Thyroid gland (tissue), 4 donors: ENCODE measurements around the gene AKNA.

Experiments used
- CTCF ChIP-seq, 6 experiments: fragments of 200-600 bp in 3 of 6; fragments of 450-650 bp in 3 of 6; sonication (generic) in 3 of 6; IDR thresholded peaks; one replicate each; pipeline ENCODE4 v1.5.1; 2016 to 2019; ENCODE audit warnings: antibody characterized with exemption in 6 of 6, mild to moderate bottlenecking in 2 of 6, inconsistent platforms in 1 of 6, moderate library complexity in 1 of 6
- POLR2A ChIP-seq, 2 donors: fragments of 450-650 bp; IDR thresholded peaks; one replicate each; pipeline ENCODE4 v1.6.1; 2017; ENCODE audit warnings: antibody characterized with exemption in 2 of 2, mild to moderate bottlenecking in 2 of 2, moderate library complexity in 1 of 2

GRCh38 chr9:114367366-114367765 is 20.4 kb downstream of the AKNA start:
- TF ChIP-seq CTCF (IDR thresholded peaks at IDR 0.05), result no peak
- no peak for TF ChIP-seq POLR2A (IDR thresholded peaks at IDR 0.05)
